Measurements from ENCODE around the gene TKTL1. TPM values are rescaled to one million over a fixed set of nuclear protein-coding genes. Genes with fewer than 3 reads are reported as not detected.

TKTL1 gene
- total RNA-seq, 1 donor from 2014 or later, result 0.17 TPM

GRCh38 chrX:154354516-154354915, 58.9 kb downstream of the TKTL1 start:
- no peak overlapping the region for H3K4me3 ChIP-seq (ENCODE audit: low read depth, low read length)
- DNase-seq (ENCODE audit: low read depth), result no peak
- no peak for TF ChIP-seq CTCF (conservative IDR thresholded peaks at IDR 0.05; ENCODE audit: low read depth, low read length)

- H3K4me3 ChIP-seq (ENCODE audit: low read depth, low read length), result no peak overlapping the region
- DNase-seq (ENCODE audit: low read depth), result no peak
- no peak for TF ChIP-seq CTCF (conservative IDR thresholded peaks at IDR 0.05; ENCODE audit: low read depth, low read length)
Observed at GRCh38 chrX:154355094-154355775, 59.6 kb downstream of the TKTL1 start.

- no peak for TF ChIP-seq CTCF (conservative IDR thresholded peaks at IDR 0.05; ENCODE audit: low read depth, low read length)
- no peak overlapping the region for H3K4me3 ChIP-seq (ENCODE audit: low read depth, low read length)
- DNase-seq (ENCODE audit: low read depth), result no peak
Observed at GRCh38 chrX:154355776-154356140, 60.2 kb downstream of the TKTL1 start.

GRCh38 chrX:154356596-154356995, 61.0 kb downstream of the TKTL1 start:
- no peak for TF ChIP-seq CTCF (conservative IDR thresholded peaks at IDR 0.05; ENCODE audit: low read depth, low read length)
- DNase-seq (ENCODE audit: low read depth), result no peak
- H3K4me3 ChIP-seq (ENCODE audit: low read depth, low read length), result no peak overlapping the region

- TF ChIP-seq CTCF (conservative IDR thresholded peaks at IDR 0.05; ENCODE audit: low read depth, low read length), result no peak
- H3K4me3 ChIP-seq (ENCODE audit: low read depth, low read length), result no peak overlapping the region
- DNase-seq (ENCODE audit: low read depth), result no peak
Observed at GRCh38 chrX:154357205-154357604, 61.6 kb downstream of the TKTL1 start.

- no peak overlapping the region for H3K4me3 ChIP-seq (ENCODE audit: low read depth, low read length)
- no peak for DNase-seq (ENCODE audit: low read depth)
- no peak for TF ChIP-seq CTCF (conservative IDR thresholded peaks at IDR 0.05; ENCODE audit: low read depth, low read length)
Observed at GRCh38 chrX:154358011-154358410, 62.4 kb downstream of the TKTL1 start.

- H3K4me3 ChIP-seq (ENCODE audit: low read depth, low read length), result no peak overlapping the region
- DNase-seq (ENCODE audit: low read depth), result no peak
- no peak for TF ChIP-seq CTCF (conservative IDR thresholded peaks at IDR 0.05; ENCODE audit: low read depth, low read length)
Observed at GRCh38 chrX:154358829-154359228, 63.2 kb downstream of the TKTL1 start.

Measured in epithelial cell of proximal tubule (primary cell).